GM23248 (cell line): ENCODE data around the gene PRG2. TPM values are rescaled to one million over a fixed set of nuclear protein-coding genes. Genes with fewer than 3 reads are reported as not detected.

Experiments used
- DNase-seq: peaks from one replicate; pipeline ENCODE4 v3.0.0-alpha.2; 2015
- H2AFZ ChIP-seq: fragments of 200-600 bp; sonication (generic); 2 replicates; pipeline ENCODE4 v1.6.1; 2016; ENCODE audit warnings: antibody characterized with exemption
- H3F3A ChIP-seq: fragments of 200-600 bp; sonication (generic); 2 replicates; pipeline ENCODE4 v1.6.1; 2016; ENCODE audit warnings: mild to moderate bottlenecking, antibody characterized with exemption, mixed run types; ENCODE audit not compliant: insufficient read depth
- H3K27ac ChIP-seq: fragments of 200-600 bp; sonication (generic); 2 replicates; pipeline ENCODE4 v1.5.1; 2016; ENCODE audit warnings: mild to moderate bottlenecking
- H3K27me3 ChIP-seq: fragments of 200-600 bp; sonication (generic); replicated peaks from 2 replicates; pipeline ENCODE4 v1.6.1; 2016; ENCODE audit warnings: mild to moderate bottlenecking; ENCODE audit not compliant: insufficient read depth
- H3K36me3 ChIP-seq: fragments of 200-600 bp; sonication (generic); 2 replicates; pipeline ENCODE4 v1.6.1; 2016; ENCODE audit warnings: low read depth, mild to moderate bottlenecking
- H3K4me1 ChIP-seq: fragments of 200-600 bp; sonication (generic); 2 replicates; pipeline ENCODE4 v1.6.1; 2016; ENCODE audit warnings: mild to moderate bottlenecking; ENCODE audit not compliant: insufficient read depth
- H3K4me2 ChIP-seq: fragments of 200-600 bp; sonication (generic); one replicate; pipeline ENCODE4 v1.6.1; 2016; ENCODE audit warnings: mild to moderate bottlenecking; ENCODE audit not compliant: unreplicated experiment
- H3K4me3 ChIP-seq: fragments of 200-600 bp; sonication (generic); 2 replicates; pipeline ENCODE4 v1.5.1; 2016; ENCODE audit warnings: mild to moderate bottlenecking
- H3K79me2 ChIP-seq: fragments of 200-600 bp; sonication (generic); 2 replicates; pipeline ENCODE4 v1.6.1; 2016; ENCODE audit warnings: mild to moderate bottlenecking; ENCODE audit not compliant: insufficient read depth
- H3K9ac ChIP-seq: fragments of 200-600 bp; sonication (generic); 2 replicates; pipeline ENCODE4 v1.6.1; 2016; ENCODE audit warnings: mild to moderate bottlenecking
- H3K9me2 ChIP-seq: fragments of 200-600 bp; sonication (generic); 2 replicates; pipeline ENCODE4 v1.6.1; 2016; ENCODE audit warnings: mixed run types, mild to moderate bottlenecking, moderate library complexity; ENCODE audit not compliant: insufficient read depth
- H3K9me3 ChIP-seq: fragments of 200-600 bp; sonication (generic); one replicate; pipeline ENCODE4 v1.6.1; 2017; ENCODE audit warnings: low read depth
- H4K20me1 ChIP-seq: fragments of 200-600 bp; sonication (generic); 2 replicates; pipeline ENCODE4 v1.6.0; 2016; ENCODE audit not compliant: insufficient read depth
- EZH2 ChIP-seq: fragments of 200-600 bp; sonication (generic); IDR thresholded peaks from 2 replicates; pipeline ENCODE4 v1.6.1; 2018; ENCODE audit warnings: antibody characterized with exemption, mild to moderate bottlenecking; ENCODE audit not compliant: insufficient read depth, poor library complexity, severe bottlenecking
- EZH2phosphoT487 ChIP-seq: fragments of 200-600 bp; sonication (generic); IDR thresholded peaks from 2 replicates; pipeline ENCODE4 v1.6.1; 2018; ENCODE audit warnings: antibody characterized with exemption, moderate library complexity, mild to moderate bottlenecking, low read depth; ENCODE audit not compliant: insufficient read depth
- WGBS, 2 experiments: methylation state at CpG; one replicate each; pipeline ENCODE4 v1.1.6; 2015 to 2017; ENCODE audit warnings: low lambda C conversion rate in 2 of 2, low coverage in 1 of 2; ENCODE audit errors: missing lambda C conversion rate in 2 of 2; 5-methylcytosine and 5-hydroxymethylcytosine counted together
- in situ Hi-C: fragments of 300-500 bp; cut with MboI; formaldehyde crosslinking; loops from 2 replicates; pipeline ENCODE4 v1.15.0; 2020
- polyA plus RNA-seq: library from polyadenylated mRNA; unstranded; fragments of >200 nt; fragmentation: Nextera tagmentation; extraction: Ambion mirVana; gene quantifications from 2 replicates; pipeline ENCODE4 v1.2.1, GENCODE V29; 2016
- total RNA-seq: library from RNA; depleted of rRNA; stranded (reverse); fragments of >200 nt; shearing (Covaris generic); gene quantifications from 2 replicates; pipeline ENCODE4 v1.2.3, GENCODE V29; 2014; rRNA removed

PRG2 gene
- 0.51 and 2.2 TPM in 2 replicates for total RNA-seq
- polyA plus RNA-seq, result 2.6 and 2.8 TPM in 2 replicates

- H3K4me1 ChIP-seq, result no peaks in the 10 kb centered on the region; the same call in 1 of the 2 replicates
- WGBS, 2 experiments, result 76 to 83% methylated on average over 2 of the region's 2 CpGs
- DNase-seq, result no peak
- no peaks in the 10 kb centered on the region for H3K9me3 ChIP-seq
- H3K79me2 ChIP-seq, result no peaks in the 10 kb centered on the region
- H3K27ac ChIP-seq, result no peak within 1 kb of the TSS
- no peaks in the 10 kb centered on the region for H3K36me3 ChIP-seq
- in situ Hi-C loops, result no loop called here
- H2AFZ ChIP-seq, result no peak within 1 kb of the TSS
- H3K9ac ChIP-seq, result no peak within 1 kb of the TSS
- no peaks in the 10 kb centered on the region for H3K9me2 ChIP-seq
- TF ChIP-seq EZH2phosphoT487 (no peak), EZH2 (no peak)
- no peak within 1 kb of the TSS for H3K4me2 ChIP-seq
- no peaks in the 10 kb centered on the region for H3K27me3 ChIP-seq
- 0 out of 2 replicates have a peak, but pooled peaks cover 5% of the 10 kb centered on the region for H3F3A ChIP-seq
- no peak within 1 kb of the TSS for H3K4me3 ChIP-seq
- no peaks in the 10 kb centered on the region for H4K20me1 ChIP-seq
Observed at GRCh38 chr11:57390535-57390934, at the start of gene PRG2. Gene PRG2, minus strand, starts transcription at chr11:57390650. Its CDS starts 706 bp downstream, at chr11:57389944.

DNA sequence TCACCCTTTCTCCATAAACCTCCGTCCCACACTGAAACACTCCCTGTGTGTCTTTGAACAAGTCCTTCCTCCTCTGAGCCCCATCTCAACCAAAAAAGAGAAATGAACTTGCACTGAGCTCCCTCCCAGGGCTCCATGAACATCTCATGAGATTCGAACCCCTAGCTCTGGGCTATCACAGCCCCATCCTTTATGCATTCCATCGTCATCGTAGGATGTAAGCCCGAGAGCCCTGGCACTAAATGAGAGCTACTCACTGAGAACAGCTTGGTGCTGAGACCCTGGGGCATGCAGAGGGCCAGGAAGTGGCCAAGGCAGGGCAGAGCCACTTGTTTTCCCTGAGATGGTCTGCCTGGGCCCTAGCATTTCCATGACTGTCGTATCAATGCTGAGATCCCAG lies 49.3 kb upstream of the PRG2 start:
- in situ Hi-C loops, result no loop called here
- no peaks in the 10 kb centered on the region for H3K36me3 ChIP-seq
- no peak for DNase-seq
- no peaks in the 10 kb centered on the region for H3K9me3 ChIP-seq
- H3K9me2 ChIP-seq, result no peaks in the 10 kb centered on the region
- H3K27me3 ChIP-seq, result no peaks in the 10 kb centered on the region
- no peak overlapping the region for H3K9ac ChIP-seq
- no peaks in the 10 kb centered on the region for H4K20me1 ChIP-seq
- peaks cover 11% of the 10 kb centered on the region for H3K4me1 ChIP-seq
- no peak overlapping the region for H3K4me3 ChIP-seq
- peaks cover 8% of the 10 kb centered on the region for H3F3A ChIP-seq
- no peak for TF ChIP-seq EZH2phosphoT487
- no peak for TF ChIP-seq EZH2
- H3K79me2 ChIP-seq, result no peaks in the 10 kb centered on the region
- no peak overlapping the region for H3K4me2 ChIP-seq
- H2AFZ ChIP-seq, result no peak overlapping the region
- H3K27ac ChIP-seq, result no peak overlapping the region
- WGBS, 2 experiments, result 84 to 90% methylated on average over 6 of the region's 6 CpGs

DNA sequence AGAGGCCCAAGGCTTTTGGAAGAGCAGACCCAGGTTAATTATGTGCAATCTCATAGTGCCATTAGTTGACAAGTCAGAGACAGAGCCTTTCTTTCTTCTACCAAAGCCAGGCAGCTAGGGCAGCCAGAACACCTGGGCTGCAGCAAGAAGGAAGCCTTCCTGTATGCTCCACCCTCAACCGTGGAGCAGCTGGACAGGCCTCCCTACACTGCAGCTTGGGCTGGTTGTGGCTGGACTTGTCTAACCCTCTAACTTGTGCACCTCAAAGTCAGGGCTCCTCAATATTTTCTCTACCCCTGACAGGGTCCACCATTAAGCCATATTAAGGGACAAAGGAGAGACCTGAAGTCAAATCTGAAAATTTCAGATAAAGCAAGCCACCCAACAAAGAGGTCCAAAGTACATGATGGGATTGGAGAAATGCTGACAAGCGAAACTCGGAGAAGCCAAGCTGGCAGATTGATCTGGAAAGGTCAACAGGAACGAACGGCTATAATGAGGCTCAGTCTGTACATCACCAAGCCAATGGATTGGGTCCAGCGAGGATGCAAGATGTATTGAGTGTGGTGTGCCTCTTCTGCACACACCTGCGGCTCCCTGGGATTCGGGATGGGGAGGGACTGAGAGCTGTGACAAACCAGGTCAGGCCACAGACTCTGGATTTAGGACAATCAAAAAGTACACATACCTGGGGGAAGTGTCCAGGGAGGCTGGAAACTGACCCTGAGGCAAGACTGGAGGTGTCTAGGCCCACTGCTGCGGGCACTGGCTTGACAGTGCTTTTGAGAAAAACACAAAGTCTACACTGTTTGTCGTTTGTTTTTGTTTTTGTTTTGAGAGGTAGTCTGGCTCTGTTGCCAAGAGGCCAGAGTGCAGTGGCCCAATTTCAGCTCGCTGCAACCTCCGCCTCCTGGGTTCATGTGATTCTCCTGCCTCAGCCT lies 48.2 kb upstream of the PRG2 start:
- H3K4me2 ChIP-seq, result no peak overlapping the region
- in situ Hi-C loops, result no loop called here
- H3K27ac ChIP-seq, result no peak overlapping the region
- H3K79me2 ChIP-seq, result no peaks in the 10 kb centered on the region
- H3K27me3 ChIP-seq, result no peaks in the 10 kb centered on the region
- WGBS, 2 experiments, result 86 to 89% methylated on average over 12 of the region's 12 CpGs
- peaks cover 18% of the 10 kb centered on the region for H3F3A ChIP-seq
- no peaks in the 10 kb centered on the region for H4K20me1 ChIP-seq
- no peak overlapping the region for H3K4me3 ChIP-seq
- no peaks in the 10 kb centered on the region for H3K9me2 ChIP-seq
- DNase-seq, result no peak
- no peaks in the 10 kb centered on the region for H3K36me3 ChIP-seq
- peaks cover 16% of the 10 kb centered on the region for H3K4me1 ChIP-seq
- no peak for TF ChIP-seq EZH2
- no peak for TF ChIP-seq EZH2phosphoT487
- H2AFZ ChIP-seq, result no peak overlapping the region
- no peak overlapping the region for H3K9ac ChIP-seq
- H3K9me3 ChIP-seq, result no peaks in the 10 kb centered on the region

DNA sequence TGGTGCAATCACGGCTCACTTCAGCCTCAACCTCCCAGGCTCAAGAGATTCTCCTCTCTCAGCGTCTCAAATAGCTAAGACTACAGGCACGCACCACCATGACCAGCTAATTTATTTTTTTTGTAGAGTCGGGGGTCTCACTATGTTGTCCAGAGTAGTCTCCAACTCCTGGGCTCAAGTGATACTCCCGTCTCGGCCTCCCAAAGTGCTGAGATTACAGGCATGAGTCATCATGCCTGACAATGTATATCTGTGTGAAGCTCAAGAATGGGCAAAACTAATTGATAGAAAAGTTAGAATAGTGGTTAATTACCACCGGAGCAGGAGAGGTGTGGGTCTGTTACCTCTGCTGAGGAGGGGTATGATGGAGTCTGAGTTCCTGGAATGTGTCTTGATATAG lies 45.6 kb upstream of the PRG2 start:
- WGBS, 2 experiments, result 86 to 89% methylated on average over 7 of the region's 7 CpGs
- Histone ChIP-seq H3K9ac (no peak overlapping the region), H3K36me3 (no peaks in the 10 kb centered on the region), H3K9me2 (no peaks in the 10 kb centered on the region), H2AFZ (no peak overlapping the region), H3K4me1 (peaks cover 33% of the 10 kb centered on the region), H3F3A (peaks cover 25% of the 10 kb centered on the region), H3K9me3 (no peaks in the 10 kb centered on the region), H3K4me3 (no peak overlapping the region), H3K4me2 (no peak overlapping the region), H3K27ac (no peak overlapping the region), H4K20me1 (no peaks in the 10 kb centered on the region), H3K79me2 (no peaks in the 10 kb centered on the region), H3K27me3 (no peaks in the 10 kb centered on the region)
- DNase-seq, result no peak
- in situ Hi-C loops, result no loop called here
- TF ChIP-seq EZH2 (no peak), EZH2phosphoT487 (no peak)
